ENCODE data around the gene GBA3. TPM values are rescaled to one million over a fixed set of nuclear protein-coding genes. Genes with fewer than 3 reads are reported as not detected.

GBA3 gene
- total RNA-seq, 1 experiment from 2014 or later = not detected

GRCh38 chr4:22677780-22678179, 15.0 kb upstream of the GBA3 start:
- no peak overlapping the region for H3K14ac ChIP-seq (ENCODE audit: insufficient read depth, low read length)
- H3K9ac ChIP-seq (ENCODE audit: extremely low read depth, insufficient read length, low read length) = no peak overlapping the region
- Mint-ChIP-seq H3K27ac (peak overlapping the region in 2 of 3 experiments; percentile 34 to 41; a peak in 2 of 7 replicates), H3K4me3 (no peak overlapping the region), H3K36me3 (ENCODE audit: insufficient read depth in 1 of 3, low read depth in 3 of 3) (no peaks in the 10 kb centered on the region; a peak in 1 of 7 replicates), H3K9me3 (no peaks in the 10 kb centered on the region), H3K27me3 (ENCODE audit: low read depth) (no peaks in the 10 kb centered on the region), H3K4me1 (peaks cover 14 to 19% of the 10 kb centered on the region in 2 experiments)
- no peak overlapping the region for H4K91ac ChIP-seq (ENCODE audit: insufficient read length, low read depth, low read length)
- no peaks in the 10 kb centered on the region for H3K79me2 ChIP-seq (ENCODE audit: insufficient read depth, low read length)
- no peak overlapping the region for H2BK15ac ChIP-seq (ENCODE audit: low read depth, low read length)
- no peak overlapping the region for H4K8ac ChIP-seq (replicated peaks; ENCODE audit: insufficient read length, low read depth, low read length)
- no peaks in the 10 kb centered on the region for H3K79me1 ChIP-seq (ENCODE audit: insufficient read depth, low read depth, low read length, poor library complexity, severe bottlenecking)
- no peaks in the 10 kb centered on the region for H3K27me3 ChIP-seq (ENCODE audit: insufficient read depth, low read length)
- no peaks in the 10 kb centered on the region for H4K20me1 ChIP-seq (ENCODE audit: control insufficient read depth, insufficient read depth, insufficient read length)
- H3K9me3 ChIP-seq (ENCODE audit: control insufficient read depth, low read depth, low read length) = no peaks in the 10 kb centered on the region
- H2AFZ ChIP-seq (ENCODE audit: low read length) = no peak overlapping the region
- no peak for TF ChIP-seq CTCF (conservative IDR thresholded peaks at IDR 0.05)
- no peak overlapping the region for H3K4ac ChIP-seq (ENCODE audit: low read depth, low read length)
- no peak overlapping the region for H3K23ac ChIP-seq (ENCODE audit: insufficient read length, low read depth, low read length)
- no peak overlapping the region for H2BK120ac ChIP-seq (ENCODE audit: low read depth, low read length, poor library complexity, severe bottlenecking)
- H2AK5ac ChIP-seq (ENCODE audit: insufficient read length, low read length) = no peak overlapping the region
- H2BK20ac ChIP-seq (ENCODE audit: low read depth, low read length, poor library complexity, severe bottlenecking) = no peak overlapping the region
- no CpG with 5 or more reads among the region's 1 CpG for WGBS (ENCODE audit: extremely low coverage, insufficient read length, low lambda C conversion rate)
- no peaks in the 10 kb centered on the region for H3K4me1 ChIP-seq (ENCODE audit: insufficient read depth, low read length)
- H3K18ac ChIP-seq (ENCODE audit: insufficient read length, low read depth, low read length) = no peak overlapping the region
- no peak overlapping the region for H3K56ac ChIP-seq (ENCODE audit: insufficient read length, low read depth, low read length)
- no peak for DNase-seq
- H3K27ac ChIP-seq (ENCODE audit: insufficient read length, low read depth, low read length) = no peak overlapping the region
- H4K5ac ChIP-seq (ENCODE audit: insufficient read length, low read depth, low read length) = no peak overlapping the region
- H3T11ph ChIP-seq (ENCODE audit: low read length) = no peak overlapping the region
- no peaks in the 10 kb centered on the region for H3K23me2 ChIP-seq (ENCODE audit: insufficient read length, low read depth, low read length, poor library complexity, severe bottlenecking)
- H2BK5ac ChIP-seq (ENCODE audit: insufficient read length, low read length) = no peak overlapping the region
- H3K4me2 ChIP-seq (ENCODE audit: insufficient read depth, insufficient read length, low read length) = no peak overlapping the region
- no peak overlapping the region for H2BK12ac ChIP-seq (ENCODE audit: insufficient read length, low read depth, low read length)
